Neural progenitor cell (in vitro differentiated cells): ENCODE measurements around the gene RAPGEF6.

Experiments used
- EZH2phosphoT487 ChIP-seq: fragments of 200-600 bp; sonication (generic); IDR thresholded peaks from 2 replicates; pipeline ENCODE4 v1.6.1; 2017; ENCODE audit warnings: antibody characterized with exemption
- TF ChIP-seq, protein P1 (sequence below): fragments of 200-600 bp; sonication (generic); IDR thresholded peaks from 2 replicates; pipeline ENCODE4 v1.5.1; 2017; ENCODE audit warnings: antibody characterized with exemption, mild to moderate bottlenecking

- no peak for TF ChIP-seq EZH2phosphoT487
- TF ChIP-seq, protein P1, sequence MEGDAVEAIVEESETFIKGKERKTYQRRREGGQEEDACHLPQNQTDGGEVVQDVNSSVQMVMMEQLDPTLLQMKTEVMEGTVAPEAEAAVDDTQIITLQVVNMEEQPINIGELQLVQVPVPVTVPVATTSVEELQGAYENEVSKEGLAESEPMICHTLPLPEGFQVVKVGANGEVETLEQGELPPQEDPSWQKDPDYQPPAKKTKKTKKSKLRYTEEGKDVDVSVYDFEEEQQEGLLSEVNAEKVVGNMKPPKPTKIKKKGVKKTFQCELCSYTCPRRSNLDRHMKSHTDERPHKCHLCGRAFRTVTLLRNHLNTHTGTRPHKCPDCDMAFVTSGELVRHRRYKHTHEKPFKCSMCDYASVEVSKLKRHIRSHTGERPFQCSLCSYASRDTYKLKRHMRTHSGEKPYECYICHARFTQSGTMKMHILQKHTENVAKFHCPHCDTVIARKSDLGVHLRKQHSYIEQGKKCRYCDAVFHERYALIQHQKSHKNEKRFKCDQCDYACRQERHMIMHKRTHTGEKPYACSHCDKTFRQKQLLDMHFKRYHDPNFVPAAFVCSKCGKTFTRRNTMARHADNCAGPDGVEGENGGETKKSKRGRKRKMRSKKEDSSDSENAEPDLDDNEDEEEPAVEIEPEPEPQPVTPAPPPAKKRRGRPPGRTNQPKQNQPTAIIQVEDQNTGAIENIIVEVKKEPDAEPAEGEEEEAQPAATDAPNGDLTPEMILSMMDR, result no peak
Measured at GRCh38 chr5:131405674-131406073, 229.4 kb downstream of the RAPGEF6 start.
